Measurements from ENCODE around the gene ERBIN.
"Not testable (repeated sequence)": the region's sequence is repeated elsewhere in the genome, so short reads cannot be mapped to it uniquely, and the experiment has no call there.

The ERBIN gene

DNA sequence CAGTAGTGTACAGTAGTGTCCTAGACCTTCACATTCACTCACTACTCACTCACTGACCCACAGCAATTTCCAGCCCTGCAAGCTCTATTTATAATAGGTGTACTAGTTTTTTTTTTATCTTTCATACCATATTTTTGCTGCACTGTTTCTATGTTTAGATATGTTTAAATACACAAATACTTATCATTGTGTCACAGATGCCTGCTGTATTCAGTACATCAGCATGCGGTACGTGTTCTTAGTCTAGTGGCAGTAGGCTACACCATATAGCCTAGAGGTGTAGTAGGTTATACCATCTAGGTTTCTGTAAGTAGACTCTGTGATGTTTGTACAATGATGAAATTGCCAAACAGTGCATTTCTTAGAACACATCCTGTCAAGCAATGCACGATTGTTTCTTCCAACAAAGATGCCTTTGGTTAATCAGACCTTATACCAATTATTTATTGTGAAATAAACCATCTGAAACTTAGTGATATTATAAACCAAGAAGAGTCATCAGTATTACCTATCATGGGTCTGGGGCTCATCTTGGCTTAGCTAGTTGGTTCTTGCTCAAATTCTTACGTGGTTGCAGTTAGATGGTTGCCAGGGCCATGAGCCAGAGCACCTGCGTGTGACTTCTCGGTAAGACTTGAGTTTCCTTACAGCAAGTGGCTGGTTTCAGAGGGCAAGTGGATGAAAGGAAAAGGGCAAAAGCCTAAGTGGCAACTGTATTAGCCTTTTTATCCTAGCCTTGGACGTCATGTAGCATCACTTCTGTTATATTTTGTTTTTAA is 41.1 kb downstream of the ERBIN start:
- no peak for DNase-seq (ENCODE audit: low read depth in 3 of 3)

DNA sequence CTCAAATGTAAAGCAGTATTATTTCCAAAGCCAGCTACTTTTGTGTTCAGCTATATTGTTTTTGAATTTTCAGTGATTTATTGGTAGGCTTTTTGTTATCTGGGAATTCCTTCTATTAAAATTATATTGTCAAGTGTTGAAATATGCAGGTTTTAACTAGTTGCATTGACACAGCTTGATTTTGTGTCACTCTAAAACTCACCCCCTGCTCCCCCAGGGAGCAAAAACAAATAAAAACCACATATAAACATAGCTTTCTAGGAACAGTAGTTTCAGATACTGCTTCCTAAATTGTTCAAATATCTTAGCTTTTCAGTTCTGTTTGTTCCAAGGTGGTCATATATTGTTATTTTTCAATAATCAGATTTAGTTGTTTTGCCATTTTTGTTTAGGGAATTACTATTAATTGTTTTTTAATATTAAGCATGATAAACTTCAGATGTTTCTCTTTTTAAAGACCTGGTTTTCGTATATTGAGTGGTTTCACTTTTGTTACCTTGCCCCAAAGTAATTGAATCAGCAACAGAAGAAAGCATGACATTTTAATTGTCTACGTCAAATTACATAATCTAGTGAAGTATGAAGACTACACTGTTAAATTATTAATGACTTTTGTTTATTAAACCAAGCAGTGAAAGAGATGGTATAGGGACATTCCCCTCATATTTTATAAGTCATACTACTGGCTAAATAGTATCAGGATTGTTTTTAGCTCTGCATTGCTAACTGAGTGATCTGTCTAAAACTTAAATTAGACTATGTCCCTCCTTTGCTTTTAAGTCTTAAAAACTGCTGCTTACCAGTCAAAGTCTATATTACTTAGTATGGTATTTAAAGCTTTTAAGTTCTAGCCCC is 43.4 kb downstream of the ERBIN start:
- no peak for DNase-seq (ENCODE audit: low read depth in 3 of 3)

DNA sequence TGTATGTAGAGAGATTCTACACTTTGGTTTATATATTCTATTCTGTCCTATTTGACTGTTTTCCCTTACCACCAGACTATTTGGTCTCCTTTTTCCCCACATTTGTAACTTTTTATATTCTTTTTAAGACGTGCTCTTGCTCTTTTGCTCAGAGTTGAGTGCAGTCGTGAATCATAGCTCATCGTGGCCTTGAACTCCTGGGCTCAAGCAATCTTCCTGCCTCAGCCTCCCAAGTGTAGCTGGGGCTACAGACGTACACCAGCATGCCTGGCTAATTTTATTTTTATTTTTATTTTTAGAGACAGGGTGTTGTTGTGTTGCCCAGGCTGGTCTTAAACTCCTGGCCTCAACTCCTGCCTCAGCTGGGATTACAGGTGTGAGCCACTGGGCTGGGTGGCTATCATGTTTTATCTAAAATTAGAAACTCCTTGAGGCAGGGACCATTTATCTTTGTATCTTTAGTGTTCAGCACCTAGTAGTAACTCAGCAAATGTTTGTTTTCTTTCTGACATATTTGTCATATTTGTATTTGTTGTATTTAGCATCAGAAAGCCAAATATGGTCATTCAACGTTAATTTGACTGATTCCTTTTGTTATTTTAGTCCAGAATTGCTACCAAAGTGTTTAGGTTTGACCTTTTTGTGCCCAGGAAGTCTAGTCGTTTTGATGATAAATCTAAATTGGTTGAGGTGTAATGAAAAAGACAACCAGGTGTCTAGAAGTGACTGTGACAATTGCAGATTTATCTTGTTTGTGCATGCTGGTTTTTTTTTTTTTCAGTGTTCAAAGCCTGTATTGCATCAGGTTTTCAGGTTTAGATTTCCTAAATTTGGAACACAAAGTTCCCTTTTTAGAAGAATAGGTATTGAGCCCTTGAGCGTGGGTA is 44.3 kb downstream of the ERBIN start:
- no peak for DNase-seq (ENCODE audit: low read depth in 3 of 3)

DNA sequence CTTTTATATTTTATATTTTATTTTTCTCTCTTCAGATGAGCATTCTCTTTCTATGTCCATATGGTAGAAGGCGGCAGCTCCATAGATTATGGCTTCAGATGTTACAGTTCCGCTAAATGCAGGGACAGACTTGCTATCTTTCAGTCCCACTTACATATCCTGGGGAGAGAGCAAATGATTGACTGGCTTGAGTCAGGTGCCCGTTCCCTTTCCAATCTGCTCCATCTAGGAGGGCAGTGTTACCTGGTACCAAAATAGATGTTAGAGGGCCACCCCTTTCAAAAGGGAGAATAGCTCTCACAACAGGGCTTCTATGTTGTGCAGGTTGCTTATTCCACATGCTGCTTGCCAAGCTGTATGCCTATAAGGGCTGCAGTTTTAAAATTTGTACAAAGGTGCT is 45.3 kb downstream of the ERBIN start:
- DNase-seq (ENCODE audit: low read depth in 3 of 3), result no peak

DNA sequence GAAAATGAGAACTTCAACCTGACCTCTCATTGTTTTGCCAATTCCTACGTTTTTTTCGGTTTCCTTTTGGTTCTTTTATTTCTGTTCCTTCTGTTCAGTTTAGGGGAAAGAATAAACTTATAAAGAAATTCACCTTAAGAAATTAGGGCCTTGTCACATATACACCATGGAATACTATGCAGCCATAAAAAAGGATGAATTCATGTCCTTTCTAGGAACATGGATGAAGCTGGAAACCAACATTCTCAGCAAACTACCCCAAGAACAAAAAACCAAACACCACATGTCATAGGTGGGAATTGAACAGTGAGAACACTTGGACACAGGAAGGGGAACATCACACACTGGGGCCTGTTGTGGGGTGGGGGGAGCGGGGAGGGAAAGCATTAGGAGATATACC is 46.5 kb downstream of the ERBIN start:
- not testable (repeated sequence) for DNase-seq (ENCODE audit: low read depth in 3 of 3)

DNA sequence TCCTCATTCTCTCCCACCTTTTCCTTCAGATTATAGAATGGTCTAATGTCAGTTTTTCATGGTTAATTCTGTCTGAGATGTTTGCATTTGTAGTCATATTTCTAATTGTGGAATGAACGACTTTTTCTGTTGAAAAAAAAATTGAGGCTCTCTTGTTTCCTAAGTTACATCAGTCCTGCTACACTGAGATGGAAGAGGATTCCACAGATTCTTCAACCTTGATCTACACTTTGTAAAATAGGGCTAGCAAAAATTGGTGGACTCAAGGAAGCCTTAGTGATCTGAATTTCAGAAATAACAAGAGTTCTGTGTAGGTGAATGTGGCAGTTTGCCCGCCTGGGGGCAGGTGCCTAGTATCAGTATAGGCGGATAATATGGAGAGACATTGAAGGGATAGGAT is 51.9 kb downstream of the ERBIN start:
- DNase-seq (ENCODE audit: low read depth in 3 of 3), result no peak

DNA sequence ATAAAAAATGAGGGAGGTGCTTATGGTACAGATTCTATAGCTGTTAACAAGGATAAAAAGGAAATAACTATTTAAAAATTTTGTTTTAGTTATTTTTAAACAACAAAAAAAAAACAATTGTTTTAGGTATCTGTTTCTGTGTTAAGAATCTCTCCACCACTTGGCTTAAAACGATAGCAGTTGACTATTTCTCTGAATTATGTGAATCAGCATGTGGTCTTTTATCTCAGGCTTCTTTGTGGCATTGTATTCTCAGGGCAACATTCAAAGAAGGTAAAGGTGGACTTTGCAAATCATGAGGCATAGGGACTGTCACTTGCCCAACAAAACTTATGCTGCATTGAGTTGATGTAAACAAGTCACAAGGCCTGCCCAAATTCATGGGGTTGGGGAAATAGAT is 55.2 kb downstream of the ERBIN start:
- DNase-seq (ENCODE audit: low read depth in 3 of 3), result no peak

DNA sequence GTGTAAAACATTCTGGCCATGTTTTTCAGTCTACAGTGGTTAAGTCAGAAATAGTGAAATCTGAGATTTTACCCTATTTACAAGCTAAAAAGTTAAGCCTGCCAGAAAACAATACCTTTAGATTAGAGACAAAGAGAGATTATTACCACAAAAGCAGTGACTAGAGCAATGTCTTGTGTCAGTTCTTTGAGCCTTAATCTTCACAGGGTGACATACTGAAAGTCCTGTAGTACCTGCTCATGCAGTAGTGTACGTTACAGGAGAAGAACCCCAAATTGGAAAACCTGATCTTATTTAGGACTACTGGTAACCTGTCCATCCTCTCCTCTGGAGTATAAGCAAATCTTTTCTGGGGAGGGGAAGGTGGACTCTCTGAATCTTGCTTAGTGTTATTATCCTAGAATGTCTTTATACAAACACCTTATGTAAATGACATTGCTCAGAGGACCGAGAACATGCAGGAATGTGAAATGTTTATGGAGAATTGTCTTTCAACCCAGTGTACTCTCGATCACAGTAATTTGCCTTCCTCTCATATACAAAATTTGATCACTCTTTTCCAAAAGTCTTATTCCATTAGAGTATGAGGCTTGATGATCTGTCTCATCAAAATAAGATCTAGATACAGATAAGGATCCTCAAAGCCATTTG is 55.7 kb downstream of the ERBIN start:
- no peak for DNase-seq (ENCODE audit: low read depth in 3 of 3)

DNA sequence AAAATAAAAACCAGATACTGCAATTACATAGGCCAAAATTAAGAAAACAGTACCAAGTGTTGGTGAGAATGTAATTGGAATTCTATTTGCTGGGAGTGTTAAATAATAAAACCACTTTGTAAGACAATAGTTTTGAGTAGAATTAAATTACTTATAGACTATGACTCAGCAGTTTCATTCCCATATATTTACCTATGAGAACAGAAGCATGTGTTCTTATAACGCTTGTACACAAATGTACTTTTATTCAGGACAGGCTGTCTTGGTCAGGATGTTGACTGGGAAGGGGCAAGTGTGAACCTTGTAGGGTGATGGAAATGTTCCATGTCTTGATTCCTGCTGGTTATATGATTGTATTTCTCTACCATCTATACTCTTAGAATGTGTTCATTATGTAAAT is 56.3 kb downstream of the ERBIN start:
- no peak for DNase-seq (ENCODE audit: low read depth in 3 of 3)

DNA sequence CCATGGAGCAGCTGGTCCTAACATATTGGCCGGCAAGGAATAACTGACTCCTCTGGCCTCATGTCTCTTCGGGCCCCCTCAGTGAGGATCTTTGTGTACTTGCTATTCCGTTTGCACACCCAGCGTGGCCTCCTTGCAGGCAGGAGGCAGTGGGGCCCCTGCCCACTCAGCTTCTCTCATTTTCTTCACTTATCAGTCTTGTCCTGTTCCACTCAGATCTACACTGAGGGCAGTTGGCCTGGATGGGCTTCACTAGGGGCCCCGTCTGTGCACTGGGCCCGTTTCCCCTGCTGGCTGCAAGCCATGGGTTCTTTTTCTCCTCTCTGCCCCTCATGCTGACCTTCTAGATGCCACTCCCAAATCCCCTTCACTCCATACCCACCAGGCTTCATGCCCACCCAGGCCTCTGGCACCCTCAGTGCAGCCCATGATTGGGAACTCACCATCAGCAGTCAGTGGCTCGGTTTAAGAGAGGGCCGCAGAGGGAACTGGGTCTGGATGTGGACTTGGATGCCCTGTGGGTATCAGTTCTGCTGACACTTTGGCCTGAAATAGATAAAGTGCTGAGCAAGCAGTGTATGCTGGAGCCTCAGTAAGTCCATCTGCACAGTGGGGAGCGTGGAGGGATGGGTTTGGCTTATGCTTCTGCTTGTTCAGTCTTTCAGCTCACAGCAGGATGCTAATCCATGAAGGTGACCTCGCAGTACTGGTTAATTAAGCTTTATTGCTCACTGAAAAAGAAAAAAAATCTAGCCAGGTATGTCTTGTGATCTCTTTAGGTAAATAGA is 57.9 kb downstream of the ERBIN start:
- no peak for DNase-seq (ENCODE audit: low read depth in 3 of 3)

DNA sequence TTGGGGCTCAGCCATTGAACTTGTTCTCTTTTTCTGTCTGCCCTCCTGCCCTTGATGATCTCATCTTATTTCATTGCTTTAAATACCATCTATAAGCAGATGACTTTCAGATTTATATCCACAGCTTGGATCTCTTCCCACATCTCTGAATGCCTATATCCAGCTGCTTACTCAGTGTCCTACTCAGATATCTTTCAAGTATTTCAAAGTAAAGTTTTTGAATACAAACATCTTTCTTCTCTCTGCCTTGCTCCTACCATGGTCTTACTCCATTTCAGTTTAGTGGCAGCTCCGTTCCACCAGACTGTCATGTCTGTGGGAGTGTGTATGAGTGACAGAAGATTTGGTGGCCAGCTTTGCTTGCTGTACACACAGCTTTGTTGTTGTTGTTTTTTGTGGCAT is 59.7 kb downstream of the ERBIN start:
- no peak for DNase-seq (ENCODE audit: low read depth in 3 of 3)

DNA sequence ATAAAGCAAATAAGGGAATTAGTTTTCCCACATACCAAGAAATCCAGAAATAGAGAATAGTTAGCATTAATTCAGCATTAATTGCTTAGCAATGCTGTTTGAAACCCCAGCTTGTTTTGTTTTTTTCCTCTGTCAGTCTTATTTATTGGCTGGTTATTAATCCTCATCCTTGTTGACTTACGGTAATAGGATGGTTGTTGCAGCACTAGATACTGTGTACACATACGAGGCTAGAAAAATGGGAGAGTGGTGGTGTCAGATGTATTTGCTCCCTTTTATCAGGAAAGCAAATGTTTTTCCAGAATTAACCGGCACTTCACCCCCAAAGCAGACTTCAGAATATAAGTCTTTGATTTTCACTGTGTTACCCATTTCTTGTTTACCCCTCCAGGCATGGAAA is 60.4 kb downstream of the ERBIN start:
- no peak for DNase-seq (ENCODE audit: low read depth in 3 of 3)

DNA sequence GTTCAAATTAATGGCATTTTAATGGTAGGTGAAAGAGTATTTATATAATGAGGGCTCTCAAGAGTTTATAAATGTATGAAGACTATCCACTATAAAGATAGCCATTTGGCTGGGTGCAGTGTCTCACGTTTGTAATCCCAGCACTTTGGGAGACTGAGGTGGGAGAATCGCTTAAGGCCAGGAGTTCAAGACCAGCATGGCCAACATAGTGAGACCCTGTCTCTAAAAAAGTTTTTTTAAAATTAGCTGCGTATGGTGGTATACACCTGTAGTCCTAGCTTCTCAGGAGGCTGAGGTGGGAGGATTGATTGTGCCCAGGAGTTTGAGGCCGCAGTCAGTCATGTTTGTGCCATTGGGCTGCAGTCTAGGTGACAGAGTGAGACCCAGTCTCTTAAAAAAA is 61.6 kb downstream of the ERBIN start:
- no peak for DNase-seq (ENCODE audit: low read depth in 3 of 3)

DNA sequence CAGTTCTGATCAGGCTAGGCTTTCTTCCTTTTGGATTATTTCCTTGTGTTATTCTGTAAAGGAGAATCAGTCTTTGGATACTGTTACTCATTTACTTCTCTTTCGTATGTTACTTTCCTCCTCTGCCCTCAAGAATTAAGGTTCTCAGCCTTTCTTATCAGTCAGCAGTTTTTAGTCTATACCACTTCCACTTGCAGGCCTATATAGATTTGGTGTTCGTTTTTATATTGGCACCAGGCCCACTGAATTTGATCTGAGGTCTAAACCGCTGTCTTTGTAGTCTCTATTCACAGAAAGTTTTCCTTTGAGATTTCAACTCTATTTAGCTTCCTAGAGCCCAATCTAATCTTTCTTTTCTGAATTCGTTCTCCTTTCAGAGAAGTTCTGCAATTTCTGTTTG is 62.8 kb downstream of the ERBIN start:
- DNase-seq (ENCODE audit: low read depth in 3 of 3), result no peak

DNA sequence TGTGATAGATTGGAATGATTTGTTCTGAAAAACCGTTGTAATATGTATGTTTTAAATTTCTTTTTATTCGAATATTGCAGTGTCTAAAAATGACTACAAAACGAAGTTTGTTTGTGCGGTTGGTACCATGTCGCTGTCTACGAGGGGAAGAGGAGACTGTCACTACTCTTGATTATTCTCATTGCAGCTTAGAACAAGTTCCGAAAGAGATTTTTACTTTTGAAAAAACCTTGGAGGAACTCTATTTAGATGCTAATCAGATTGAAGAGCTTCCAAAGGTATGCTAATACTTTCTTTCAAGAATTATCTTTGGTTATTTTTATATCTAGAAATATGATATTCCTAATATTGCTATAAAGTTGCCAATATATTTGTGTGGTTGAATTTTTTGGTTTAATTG is 66.3 kb downstream of the ERBIN start:
- no peak for DNase-seq (ENCODE audit: low read depth in 3 of 3)

DNA sequence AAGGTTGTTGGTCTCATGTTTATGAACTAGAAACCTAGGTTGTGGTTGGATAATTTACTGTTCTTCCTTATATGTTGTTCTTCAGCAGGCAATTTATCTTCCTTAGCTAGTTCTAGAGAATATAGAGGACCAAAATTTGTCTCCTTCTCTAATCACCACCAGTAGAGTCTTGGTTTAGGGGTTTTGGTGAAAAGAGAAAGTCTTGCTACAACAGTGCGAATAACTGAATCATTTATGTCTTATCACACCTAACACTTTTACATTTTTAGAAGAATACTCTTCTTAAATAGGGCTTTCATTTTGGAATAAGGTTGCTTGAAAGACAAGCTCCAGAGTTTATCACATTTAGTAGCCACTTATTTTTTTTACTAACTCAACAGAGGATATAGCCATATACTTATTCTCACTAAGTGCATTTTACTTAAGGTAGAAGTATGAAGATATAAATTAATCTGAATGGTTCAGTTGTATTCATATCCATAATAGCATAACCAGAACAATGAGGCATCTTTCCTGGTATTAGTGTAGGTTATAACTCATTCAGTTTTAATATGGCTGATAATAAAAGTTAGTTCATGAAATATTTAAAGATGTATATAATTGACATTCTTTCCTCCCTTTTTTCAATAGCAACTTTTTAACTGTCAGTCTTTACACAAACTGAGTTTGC is 67.9 kb downstream of the ERBIN start:
- DNase-seq (ENCODE audit: low read depth in 3 of 3), result no peak

DNA sequence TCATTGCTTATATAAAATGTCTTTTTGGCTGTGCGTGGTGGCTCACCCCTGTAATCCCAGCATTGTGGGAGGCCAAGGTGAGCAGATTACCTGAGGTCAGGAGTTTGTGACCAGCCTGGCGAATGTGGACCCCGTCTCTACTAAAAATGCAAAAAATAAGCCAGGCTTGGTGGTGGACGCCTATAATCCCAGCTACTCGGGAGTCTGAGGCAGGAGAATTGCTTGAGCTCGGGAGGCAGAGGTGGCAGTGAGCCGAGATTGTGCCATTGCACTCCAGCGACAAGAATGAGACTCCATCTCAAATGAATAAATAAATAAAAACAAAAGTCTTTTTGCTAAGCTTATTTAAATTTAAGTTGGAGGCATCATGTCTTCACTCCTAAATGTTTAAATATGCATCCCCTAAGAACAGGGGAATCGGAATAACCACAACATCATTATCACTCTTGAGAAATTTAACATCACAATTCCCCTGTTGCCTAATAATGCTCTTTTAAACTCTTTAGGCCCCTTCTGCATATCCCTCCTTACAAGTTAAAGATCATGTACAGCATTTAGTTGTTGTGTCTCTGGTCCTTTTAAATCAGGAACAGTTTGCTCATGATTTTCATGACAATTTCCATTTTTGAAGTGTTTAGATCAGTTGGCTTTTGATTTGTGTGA is 72.8 kb downstream of the ERBIN start:
- DNase-seq (ENCODE audit: low read depth in 3 of 3), result no peak

DNA sequence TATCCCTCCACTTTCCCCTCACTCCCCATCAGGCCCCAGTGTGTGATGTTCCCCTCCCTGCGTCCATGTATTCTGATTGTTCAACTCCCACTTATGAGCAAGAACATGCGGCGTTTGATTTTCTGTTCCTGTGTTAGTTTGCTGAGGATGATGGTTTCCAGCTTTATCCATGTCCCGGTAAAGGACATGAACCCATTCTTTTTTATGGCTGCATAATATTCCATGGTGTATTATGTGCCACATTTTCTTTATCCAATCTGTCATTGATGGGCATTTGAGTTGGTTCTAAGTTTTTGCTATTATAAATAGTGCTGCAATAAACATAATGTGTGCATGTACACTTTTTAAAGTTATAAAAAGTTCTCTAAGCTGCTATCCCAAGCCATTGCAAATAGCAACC is 75.6 kb downstream of the ERBIN start:
- no peak for DNase-seq (ENCODE audit: low read depth in 3 of 3)

DNA sequence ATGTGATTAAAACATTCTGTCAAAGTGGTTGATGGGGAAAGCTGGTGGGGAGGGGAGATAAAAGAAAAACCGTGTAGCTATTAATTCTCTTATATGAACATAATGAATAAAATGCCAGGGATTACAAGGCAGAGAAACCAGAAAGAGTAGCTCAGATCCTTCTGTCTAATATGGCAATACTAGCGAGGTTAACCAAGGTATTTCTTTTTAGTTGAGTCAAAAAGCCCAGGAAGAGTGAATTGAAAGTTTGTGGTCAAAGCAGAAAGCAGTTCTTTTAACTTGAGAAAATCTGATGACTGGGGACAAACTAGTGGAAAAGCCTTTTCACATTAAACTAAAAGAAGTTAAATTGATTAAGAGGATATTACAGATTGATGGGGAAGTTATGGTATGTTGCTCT is 76.0 kb downstream of the ERBIN start:
- DNase-seq (ENCODE audit: low read depth in 3 of 3), result no peak

DNA sequence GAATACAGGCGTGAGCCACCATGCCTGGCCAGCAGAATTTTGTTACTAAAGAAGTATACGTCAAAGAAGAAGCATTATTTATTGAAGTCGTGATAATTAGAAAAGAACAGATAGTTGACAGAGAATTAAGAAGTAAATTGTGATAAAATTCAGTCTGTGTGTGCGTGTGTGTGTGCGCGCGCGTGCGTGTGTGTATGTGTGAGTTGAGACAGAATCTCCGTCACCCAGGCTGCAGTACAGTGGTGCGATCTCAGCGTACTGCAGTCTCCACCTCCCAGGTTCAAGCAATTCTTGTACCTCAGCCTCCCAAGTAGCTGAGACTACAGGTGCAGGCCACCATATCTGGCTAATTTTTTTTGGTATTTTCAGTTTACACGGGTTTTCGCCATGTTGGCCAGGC is 77.8 kb downstream of the ERBIN start:
- no peak for DNase-seq (ENCODE audit: low read depth in 3 of 3)
